GM18505 (cell line): ENCODE results near the gene DMPK.

ENCODE experiments used
- ATAC-seq: cut with Tn5 transposase; IDR thresholded peaks from one replicate; pipeline ENCODE4 v1.9.1; 2021; ENCODE audit not compliant: unreplicated experiment
- POLR2A ChIP-seq: IDR thresholded peaks from 4 replicates; pipeline ENCODE4 v1.6.1; 2011; ENCODE audit warnings: borderline replicate concordance; ENCODE audit not compliant: insufficient read depth, insufficient read length; ENCODE audit errors: extremely low read depth

Gene DMPK, protein sequence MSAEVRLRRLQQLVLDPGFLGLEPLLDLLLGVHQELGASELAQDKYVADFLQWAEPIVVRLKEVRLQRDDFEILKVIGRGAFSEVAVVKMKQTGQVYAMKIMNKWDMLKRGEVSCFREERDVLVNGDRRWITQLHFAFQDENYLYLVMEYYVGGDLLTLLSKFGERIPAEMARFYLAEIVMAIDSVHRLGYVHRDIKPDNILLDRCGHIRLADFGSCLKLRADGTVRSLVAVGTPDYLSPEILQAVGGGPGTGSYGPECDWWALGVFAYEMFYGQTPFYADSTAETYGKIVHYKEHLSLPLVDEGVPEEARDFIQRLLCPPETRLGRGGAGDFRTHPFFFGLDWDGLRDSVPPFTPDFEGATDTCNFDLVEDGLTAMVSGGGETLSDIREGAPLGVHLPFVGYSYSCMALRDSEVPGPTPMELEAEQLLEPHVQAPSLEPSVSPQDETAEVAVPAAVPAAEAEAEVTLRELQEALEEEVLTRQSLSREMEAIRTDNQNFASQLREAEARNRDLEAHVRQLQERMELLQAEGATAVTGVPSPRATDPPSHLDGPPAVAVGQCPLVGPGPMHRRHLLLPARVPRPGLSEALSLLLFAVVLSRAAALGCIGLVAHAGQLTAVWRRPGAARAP

DNA sequence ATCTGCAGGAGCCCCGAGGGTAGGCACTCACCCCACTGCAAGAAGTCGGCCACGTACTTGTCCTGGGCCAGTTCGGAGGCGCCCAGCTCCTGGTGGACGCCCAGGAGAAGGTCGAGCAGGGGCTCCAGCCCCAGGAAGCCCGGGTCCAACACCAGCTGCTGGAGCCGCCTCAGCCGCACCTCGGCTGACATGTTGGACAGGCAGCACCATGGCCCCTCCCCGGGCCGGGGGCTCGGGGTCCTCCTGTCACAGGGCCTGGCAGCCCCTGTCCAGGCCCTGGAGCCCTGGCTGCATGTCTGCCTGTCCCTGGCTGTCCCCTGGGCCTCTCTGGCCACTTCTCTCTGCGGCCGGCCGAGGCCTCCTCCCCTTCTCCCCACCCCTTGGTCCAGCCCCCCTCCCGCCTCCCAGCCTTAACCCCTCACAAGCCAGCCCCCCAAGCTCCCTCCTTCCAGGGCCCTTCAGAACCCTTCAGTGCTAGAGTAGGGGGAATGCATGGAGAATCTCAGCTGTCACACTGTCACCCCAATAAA, at the start of gene DMPK:
TSS of gene DMPK (minus strand) at position 329 of the 530 bp plus-strand sequence. CDS start at position 191, 138 bp downstream.
- TF ChIP-seq POLR2A, result no peak
- no peak for ATAC-seq

DNA sequence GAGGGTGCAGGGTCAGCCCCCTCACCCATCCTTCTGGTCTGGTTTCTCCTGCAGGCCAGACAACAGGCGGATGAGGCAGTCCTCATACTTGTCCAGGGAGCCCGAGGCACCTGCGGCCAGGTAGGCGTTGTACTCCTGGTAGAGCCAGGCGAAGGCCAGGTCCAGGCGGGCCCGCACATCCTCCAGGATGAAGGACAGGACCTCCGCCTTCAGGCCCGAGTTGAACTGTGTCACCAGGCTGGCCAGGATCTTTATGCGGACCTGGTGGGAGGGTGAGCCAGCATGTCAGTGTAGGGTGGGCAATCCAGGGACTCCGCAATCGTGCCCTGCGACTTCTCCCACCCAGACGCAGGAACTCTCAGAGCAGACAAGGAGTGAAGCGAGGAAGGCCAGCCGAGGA, 46.7 kb upstream of the DMPK start:
- no peak for ATAC-seq
- no peak for TF ChIP-seq POLR2A

DNA sequence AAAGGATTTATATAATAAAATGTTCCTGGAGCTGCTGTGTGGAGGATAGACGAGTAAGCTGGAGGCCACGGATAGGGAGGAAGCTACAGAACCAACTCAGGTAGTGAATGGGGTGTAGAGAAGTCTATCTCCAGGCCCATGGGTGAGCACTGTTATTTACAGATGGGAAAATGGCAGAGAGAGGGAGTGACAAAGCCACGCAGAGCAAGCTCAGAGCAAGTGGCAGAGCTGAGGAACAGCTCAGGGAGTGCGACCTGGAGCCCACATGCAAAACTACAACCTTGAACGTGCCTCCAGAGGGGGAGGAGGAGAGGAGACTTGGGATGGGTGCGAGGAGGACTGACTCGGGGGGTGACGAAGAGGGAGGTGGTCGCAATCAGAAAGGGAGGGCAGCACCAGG, 46.2 kb upstream of the DMPK start:
- no peak for TF ChIP-seq POLR2A

DNA sequence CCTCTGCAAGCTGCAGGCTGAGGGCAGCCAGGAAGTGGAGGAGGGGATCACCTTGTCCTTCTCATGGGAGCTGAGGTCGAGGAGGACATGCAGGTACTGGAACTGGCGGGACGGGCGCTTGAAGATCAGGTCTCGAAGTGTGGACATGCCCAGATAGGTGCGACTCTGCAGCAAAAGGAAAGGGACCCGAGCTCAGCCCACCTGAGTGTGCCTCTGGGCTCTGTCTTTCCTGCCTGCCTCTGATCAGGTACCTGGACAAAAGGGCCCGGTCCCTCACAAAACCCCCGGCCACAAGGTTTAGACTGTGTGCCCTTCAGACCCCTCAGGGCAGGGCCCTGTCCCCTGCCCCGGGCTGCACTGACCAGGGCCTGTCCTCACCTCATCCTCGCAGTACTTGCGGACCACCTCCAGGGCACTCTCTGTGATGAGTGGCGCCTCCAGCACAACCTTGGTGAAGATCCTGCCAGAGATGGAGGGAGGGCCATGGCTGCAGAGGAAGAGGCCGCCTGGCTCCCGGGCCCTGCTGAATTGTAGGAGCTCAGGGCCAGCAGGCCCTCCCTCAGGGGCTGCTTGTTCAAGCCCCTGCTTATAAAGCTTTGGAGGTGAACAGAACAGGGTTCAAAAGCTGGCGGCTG, 45.3 kb upstream of the DMPK start:
- TF ChIP-seq POLR2A, result no peak
- ATAC-seq, result no peak

More for the DNA sequence above, 46.2 kb upstream of the DMPK start:
- ATAC-seq, result no peak

DNA sequence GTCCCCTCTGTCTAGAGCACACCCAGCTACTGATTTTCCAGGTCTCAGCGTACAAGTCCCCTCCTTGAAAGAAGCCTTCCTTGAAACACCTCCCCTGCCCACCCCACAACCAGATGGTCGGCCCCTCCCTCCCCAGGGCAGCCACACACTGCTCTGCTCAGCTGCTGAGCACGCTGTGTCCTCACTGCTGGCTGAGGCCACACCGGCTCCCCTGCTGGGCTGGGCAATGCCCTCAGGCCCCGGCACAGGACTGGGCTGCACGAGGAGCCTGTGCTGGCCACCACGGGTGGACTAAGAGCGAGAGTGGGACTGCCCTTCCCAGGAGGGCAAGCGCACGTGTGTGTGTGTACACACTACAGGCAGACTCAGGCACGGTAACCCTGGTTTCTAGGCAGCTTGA, 44.6 kb upstream of the DMPK start:
- TF ChIP-seq POLR2A, result no peak
- ATAC-seq, result no peak

DNA sequence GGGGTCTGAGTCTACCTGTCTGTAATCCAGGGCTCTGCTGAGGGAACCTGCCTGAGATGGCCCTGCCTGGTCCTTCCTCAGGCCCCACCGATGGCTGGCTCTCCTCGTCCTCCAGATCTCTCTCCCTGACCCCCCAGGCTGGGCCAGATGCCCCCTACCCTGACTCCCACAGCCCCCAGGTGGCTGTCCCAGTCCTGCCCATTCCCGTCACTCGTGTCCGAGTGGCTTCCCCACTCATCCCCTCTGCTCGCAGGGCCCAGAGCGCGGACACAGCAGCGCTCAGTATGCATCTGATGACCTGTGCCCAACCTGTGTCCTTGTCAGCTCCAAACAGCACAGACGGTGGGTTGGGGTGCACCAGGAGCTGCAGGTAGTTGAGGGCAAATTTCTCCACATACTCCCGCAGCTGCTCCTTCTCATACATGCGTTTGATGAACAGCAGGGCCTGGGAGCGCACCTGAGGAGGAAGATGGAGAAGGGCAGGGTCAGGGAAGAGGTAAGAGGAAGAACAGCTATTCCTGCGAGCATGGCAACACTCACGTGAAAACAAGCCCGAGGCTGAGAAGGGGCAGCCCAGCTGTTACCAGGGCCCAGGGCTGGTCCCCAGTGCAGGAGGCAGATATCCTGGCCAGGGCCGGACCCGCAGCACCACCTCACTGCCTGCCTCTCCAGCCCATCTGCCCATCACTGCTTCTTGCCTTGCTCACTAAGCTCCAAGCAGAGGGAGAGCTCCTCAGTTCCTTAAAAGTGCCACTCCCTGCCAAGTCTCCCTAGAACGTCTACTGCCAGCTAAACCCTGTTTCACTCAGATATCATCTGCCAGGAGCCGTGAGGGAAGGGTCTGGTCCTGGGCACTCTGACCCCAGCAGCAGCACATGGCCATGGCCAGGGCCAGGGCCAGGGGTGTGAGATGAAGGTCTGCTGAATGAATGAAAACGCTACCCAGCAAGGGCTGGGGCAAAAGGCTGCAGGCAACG, 43.9 kb upstream of the DMPK start:
- no peak for TF ChIP-seq POLR2A
- no peak for ATAC-seq

DNA sequence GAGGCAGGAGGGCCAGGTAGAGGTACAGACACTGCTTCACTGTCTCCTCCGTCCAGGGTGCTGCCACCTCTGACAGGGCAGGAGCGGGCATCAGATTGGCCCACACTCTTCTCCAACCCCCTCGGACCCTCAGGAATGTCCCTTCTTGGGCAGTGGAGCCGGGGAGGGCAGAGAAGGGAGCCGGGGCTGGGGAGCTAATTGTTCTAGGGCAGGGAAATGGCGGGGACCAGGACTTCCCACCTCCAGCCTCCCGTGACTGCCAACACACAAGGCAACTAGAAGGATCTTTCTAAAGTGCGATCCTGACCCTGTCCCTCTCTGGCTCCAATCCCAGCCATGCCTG, 42.9 kb upstream of the DMPK start:
- no peak for ATAC-seq
- no peak for TF ChIP-seq POLR2A

DNA sequence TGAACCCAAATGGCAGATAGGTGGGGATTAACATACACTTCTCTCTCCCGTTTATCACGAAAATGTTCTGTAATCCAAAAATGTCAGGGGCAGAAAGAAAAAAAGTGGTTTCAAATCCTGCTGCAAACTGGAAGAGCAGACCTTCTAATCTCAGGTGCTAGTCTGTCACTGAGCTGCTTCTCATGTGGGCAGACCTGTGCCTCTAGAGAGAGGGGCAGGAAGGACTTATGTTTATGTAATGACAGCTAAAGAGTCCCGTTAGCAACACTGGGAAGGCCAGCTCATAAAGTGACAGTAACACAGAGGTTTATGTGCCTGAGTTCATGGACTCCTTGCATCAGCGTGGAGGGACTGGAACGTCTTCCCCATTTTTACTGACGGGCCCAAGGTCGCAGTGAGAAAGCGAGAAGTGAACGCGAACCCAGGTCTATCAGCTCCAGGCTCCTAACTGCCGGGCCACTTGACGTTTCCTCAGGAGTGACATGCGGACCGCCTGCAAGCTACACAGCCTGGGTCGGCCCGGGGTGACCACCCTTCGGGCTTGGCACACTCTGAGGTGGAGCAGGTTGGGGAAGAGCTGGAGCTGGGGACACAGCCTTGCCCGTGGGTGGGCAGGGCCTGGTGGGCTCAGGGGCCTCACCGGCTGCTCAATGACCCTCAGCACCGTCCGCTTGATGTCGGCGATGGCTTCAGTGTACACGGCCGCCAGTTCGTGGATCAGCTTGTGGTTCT, 42.4 kb upstream of the DMPK start:
- no peak for ATAC-seq
- TF ChIP-seq POLR2A, result no peak

DNA sequence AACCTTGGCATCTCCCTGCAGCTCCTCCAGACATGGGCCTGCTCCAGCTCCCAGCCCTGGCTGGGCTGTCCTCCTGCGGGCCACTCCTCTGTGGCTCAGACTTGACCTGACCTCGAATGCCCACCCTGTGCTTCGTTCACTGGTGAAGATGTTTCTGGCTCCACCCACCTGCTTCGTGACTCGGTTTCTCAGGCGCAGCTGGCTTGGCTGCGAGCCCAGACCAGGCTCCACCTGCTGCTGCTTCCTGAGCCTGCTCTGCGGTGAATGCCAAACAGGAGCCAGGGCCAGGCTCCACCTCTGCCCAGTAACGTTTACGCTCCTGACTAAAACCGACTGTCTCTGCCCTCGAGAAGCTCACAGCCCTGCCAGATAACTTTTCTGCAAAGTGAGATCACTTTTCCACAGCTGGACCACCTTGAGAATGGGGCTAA, 41.8 kb upstream of the DMPK start:
- no peak for ATAC-seq
- TF ChIP-seq POLR2A, result no peak

DNA sequence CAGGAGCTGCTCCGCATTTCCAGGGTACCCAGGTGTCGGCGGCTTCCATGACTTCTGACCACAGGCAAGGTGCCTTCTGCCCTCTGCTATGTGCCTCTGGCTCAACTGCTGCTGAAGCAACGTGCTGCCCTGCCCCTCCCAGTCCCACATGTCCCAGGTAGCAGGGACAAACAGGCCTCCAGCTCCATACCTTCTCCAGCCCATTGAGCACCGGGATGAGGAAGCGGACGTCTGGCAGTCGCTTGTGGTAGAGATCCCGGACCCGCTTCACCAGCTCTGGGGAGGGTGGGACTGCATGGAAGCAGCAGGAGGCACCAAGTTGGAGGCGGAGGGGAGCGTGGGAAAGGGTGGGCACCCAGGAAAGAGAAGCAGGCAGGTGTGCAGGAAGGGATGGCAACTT, 40.9 kb upstream of the DMPK start:
- no peak for ATAC-seq
- no peak for TF ChIP-seq POLR2A

DNA sequence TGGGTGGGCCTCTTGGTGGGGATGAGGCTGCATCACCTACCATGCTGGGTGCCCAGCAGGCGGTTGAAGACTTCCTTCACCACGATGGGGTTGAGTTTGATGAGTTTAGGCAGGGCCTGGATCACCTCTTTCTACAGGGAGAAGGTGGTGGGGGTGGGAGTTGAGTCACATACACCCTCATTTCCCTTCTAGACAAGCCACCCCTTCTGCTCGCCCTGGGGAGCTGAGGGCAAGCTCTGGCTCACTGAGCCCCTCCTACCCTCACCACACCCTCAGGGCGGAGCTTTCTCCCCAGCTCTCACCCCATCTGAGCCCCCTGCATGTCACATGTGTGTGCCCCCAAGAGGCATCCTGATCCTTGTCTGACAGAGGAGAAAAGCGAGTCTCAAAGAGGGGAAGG, 40.4 kb upstream of the DMPK start:
- no peak for ATAC-seq
- no peak for TF ChIP-seq POLR2A

DNA sequence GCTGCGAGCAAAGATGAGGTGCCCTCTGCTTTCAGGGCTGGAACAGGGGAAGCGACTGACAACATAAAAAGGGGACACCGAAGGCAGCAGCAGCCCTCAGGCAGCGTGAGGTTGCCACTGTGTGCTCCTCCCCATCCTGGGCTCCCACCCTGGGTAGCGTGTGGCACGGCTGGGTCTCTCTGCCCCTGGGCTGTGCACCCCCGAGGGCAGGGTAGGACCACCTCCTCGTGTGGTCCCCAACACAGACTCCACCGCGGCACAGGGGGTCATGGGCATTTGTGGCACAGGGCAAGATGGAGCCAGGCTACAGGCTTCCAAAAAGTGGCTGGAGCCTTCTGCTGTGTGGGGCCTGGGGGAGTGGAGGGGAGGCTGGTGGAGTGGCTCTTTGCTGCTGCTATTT, 39.3 kb upstream of the DMPK start:
- no peak for TF ChIP-seq POLR2A
- no peak for ATAC-seq
